Measurements from ENCODE around the gene FRY. TPM values are rescaled to one million over a fixed set of nuclear protein-coding genes. Genes with fewer than 3 reads are reported as not detected.
A peak's percentile ranks its signal among the peaks of the same experiment; 100 is the strongest.

FRY gene
- total RNA-seq, 1 donor from 2014 or later, result 16.2 TPM

DNA sequence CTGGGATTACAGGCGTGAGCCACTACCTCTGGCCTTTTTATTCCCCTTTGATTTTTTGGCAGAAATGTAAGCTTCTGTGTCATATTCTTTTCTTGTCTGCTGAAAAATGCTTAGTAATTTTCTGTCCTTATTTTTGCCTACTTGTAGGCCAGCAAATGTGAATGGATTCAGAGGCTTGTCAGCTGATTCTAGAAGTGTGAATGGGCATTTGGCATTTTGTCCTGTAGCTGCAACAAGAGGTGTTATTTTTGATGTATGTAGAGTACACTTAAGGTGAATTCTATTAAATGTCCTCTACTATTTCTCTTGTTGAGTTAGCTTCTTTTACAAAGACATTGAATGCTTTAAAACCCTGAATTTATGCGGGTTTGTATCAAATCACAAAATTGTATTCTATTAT lies 50.0 kb downstream of the FRY start:
- DNase-seq (ENCODE audit: low read depth), result no peak

GRCh38 chr13:32086366-32086765 lies 54.8 kb downstream of the FRY start:
- no peak for DNase-seq (ENCODE audit: low read depth)

DNA sequence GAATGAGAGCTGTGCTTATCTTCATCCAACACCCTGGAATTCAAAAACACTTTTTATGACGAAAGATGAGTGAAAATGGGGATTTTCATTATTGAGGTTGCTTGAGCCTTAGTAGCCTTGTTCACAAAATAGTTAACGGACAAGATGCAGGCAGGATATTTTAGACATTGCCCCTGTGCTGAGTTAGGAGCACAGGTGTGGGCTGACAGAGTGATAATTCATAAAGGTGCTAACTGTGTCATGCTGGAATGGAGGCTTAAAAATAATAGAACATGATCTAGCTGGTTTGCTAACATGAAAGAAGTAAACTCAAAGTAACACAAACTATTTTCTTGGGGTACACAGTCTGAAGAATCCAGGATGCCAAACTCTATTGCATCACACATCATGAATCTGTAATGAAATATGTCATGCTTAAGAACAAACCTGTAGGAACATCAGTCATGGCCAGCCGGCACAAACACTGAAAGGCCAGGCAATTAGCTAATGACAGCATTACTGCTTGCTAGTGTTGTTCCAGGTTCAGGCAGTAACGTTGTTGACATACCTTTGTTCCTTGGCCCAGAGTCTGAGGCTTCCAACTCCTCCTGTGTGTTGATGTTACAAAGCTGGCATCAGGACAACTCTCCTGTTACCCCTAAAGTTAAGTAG lies 55.3 kb downstream of the FRY start:
- DNase-seq (ENCODE audit: low read depth), result peak; percentile 19

GRCh38 chr13:32087955-32088747 lies 56.6 kb downstream of the FRY start:
- DNase-seq (ENCODE audit: low read depth), result peak; percentile 37

- DNase-seq (ENCODE audit: low read depth), result no peak
Measured at GRCh38 chr13:32092496-32092895, 60.9 kb downstream of the FRY start.

DNA sequence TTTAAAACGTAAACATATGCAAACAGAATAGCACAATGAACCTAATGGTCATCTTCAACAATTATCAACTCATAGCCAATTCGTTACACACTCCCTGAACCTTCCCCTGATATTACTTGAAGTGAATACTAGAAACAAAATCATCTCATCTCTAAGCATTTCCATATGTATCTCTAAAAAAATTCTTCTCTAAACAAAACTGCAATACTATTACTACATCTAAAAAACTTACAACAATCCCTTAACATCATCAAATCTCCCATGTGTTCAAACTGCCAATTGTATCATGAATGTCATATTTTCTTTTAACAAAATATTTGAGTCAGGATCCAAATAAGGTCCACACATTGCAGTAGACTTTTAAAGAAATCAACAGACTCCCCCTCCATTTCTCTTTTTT lies 61.4 kb downstream of the FRY start:
- no peak for DNase-seq (ENCODE audit: low read depth)

GRCh38 chr13:32098272-32098671 lies 66.7 kb downstream of the FRY start:
- DNase-seq (ENCODE audit: low read depth), result no peak

GRCh38 chr13:32105653-32106313 lies 74.2 kb downstream of the FRY start:
- DNase-seq (ENCODE audit: low read depth), result no peak

DNA sequence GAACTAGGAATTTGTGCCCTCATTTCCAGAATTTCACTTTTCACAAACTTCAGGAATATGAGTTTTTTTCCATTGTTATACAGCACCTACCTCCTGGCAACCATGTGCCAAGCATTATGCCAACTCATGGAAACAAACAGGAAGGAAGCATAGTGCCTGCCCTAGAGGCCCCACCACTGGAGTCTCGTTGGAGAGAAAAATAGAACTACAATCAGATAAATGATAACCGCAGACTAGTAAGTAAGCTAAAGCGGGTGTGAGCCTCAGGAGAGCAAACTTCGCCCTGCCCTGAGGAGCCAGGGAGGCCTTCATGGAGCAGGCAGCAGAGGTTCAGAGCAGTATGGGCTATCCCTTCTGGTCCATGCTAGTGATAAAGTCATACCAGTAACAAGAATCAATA lies 75.9 kb downstream of the FRY start:
- DNase-seq (ENCODE audit: low read depth), result no peak

- DNase-seq (ENCODE audit: low read depth), result no peak
Measured at GRCh38 chr13:32107973-32108372, 76.4 kb downstream of the FRY start.

DNA sequence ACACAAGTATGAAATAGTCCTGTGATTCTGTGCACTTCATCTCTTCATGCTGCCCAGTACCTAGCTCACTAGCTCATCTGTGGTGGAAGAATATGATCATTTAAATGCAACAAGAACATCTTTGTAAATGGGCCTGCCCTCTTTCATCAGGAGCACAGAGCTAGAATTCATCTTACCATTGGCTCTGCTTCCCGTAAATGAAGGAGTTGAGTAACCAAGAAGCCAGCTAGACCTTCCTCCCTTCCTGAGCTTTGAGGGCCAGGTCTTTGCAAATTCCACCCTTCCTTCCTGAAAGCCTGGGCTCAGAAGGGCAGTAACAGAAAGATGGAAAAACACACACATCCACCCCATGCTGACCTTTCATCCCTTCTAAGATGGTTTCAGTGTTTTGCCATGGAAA lies 82.0 kb downstream of the FRY start:
- DNase-seq (ENCODE audit: low read depth), result no peak

GRCh38 chr13:32114284-32114950 lies 82.8 kb downstream of the FRY start:
- no peak for DNase-seq (ENCODE audit: low read depth)

DNA sequence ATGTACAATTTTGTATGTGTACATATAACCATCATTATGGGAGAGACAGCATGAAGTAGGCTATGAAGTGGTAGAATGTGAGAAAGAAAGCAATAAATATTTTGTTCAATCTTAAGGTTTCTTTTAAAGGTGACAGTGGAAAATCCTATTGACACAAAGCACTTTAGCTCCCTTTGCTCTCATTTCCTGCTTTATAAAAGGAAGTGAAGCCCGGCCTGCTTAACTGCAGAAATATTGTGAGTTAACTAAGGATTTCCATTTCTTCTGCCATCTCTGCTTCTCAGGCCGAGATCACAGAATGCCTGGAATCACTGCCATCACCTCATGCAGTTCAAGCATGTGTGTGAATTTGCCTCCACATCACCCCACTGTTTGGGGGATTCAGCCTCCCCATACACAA lies 83.5 kb downstream of the FRY start:
- DNase-seq (ENCODE audit: low read depth), result no peak

GRCh38 chr13:32116210-32116609 lies 84.6 kb downstream of the FRY start:
- no peak for DNase-seq (ENCODE audit: low read depth)

DNA sequence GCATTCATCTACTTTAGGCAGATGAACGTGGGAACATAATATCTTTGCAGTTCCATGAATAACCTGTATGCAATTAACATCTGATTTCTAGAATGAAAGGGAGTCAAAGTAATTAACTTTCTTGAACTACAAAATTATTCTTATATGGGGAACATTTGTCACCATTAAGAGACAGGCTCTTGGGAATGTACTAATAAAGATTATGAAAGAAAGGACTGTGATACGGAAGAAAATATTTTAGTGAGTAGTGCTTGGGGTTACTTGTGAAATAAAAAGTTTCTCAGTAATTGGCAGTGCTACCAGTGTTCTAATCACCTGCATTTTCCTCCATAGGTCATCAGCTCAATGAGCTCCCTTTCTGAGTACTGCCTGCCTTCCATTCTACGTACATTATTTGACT lies 85.4 kb downstream of the FRY start:
- no peak for DNase-seq (ENCODE audit: low read depth)

GRCh38 chr13:32117701-32118100 lies 86.1 kb downstream of the FRY start:
- DNase-seq (ENCODE audit: low read depth), result peak; percentile 49

DNA sequence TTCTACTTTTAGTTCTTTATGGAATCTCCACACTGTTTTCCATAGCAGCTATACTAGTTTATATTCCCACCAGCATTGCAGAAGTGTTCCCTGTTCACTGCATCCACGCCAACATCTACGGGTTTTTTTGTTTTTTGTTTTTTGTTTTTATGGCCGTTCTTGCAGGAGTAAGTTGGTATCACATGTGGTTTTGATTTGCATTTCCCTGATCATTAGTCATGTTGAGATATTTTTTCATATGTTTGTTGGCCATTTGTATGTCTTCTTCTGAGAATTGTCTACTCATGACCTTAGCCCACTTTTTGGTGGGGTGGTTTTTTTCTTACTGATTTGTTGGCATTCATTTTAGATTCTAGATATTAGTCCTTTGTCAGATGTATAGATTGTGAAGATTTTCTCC lies 89.7 kb downstream of the FRY start:
- no peak for DNase-seq (ENCODE audit: low read depth)

DNA sequence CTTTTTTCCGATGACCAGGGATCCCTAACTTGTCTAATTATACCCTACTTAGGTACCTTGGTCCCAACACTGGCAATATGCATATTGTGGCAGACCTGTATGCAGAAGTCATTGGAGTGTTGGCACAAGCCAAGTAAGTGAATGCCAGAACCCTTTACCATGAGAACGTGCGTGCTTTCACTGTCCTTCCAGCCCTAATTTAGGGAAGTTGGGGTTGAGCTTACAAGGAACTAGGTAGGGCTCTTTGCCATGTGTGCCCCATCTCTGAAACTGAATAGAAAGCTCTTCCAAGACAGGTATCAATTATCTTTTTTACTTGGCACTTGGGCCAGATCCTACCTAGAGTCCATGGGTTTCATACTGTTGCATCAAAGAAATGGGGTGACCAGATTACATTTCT lies 93.2 kb downstream of the FRY start:
- no peak for DNase-seq (ENCODE audit: low read depth)

GRCh38 chr13:32125221-32125689 lies 93.7 kb downstream of the FRY start:
- no peak for DNase-seq (ENCODE audit: low read depth)

DNA sequence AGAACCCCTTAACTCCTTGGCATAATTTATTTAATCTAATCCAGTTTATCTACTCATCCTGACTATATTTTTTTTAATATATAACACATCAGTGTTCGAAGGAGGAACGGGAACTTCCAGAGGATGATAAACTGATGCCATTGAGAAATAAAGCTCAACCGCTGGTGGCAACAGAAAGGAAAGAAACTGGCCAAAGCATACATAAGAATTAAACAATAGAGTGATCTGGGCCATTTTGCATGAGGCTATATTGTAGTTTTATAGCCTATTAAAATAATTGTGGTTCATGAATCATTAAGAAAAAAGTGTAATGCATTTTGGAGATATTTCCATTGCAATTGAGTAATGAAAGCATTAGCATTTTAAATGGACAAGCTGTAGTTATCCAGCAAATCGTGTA lies 94.2 kb downstream of the FRY start:
- DNase-seq (ENCODE audit: low read depth), result no peak

DNA sequence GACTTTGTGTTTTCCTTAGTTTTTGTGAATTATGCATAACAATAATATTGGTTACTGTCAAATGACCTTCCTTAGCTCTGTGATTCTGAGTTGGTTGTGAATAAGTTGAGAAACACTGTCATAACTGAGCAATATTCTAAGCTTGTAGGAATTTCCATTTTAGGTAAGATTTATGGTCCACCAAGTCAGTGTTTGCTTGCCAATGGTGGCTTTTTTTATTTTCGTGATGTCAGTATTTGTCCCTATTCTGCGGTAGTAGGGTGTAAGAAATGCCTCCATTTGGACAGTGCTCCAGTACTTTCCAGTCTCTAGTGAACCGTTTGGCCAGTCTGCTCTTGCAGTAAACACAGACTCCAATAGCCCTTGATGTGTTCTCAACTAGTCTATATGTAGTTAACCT lies 94.7 kb downstream of the FRY start:
- DNase-seq (ENCODE audit: low read depth), result no peak

GRCh38 chr13:32126756-32127155 lies 95.2 kb downstream of the FRY start:
- no peak for DNase-seq (ENCODE audit: low read depth)

Measured in renal cortical epithelial cell (primary cell).